ENCODE data around the gene NR4A2. TPM values are rescaled to one million over a fixed set of nuclear protein-coding genes. Genes with fewer than 3 reads are reported as not detected.

NR4A2 gene
- 2.2 TPM for total RNA-seq (ENCODE audit: unreplicated experiment)
- long read RNA-seq, partial matches to known transcripts: 1 of 1 reads
- long read RNA-seq, other reads (novel, unspliced or antisense): 0 of 1 reads

DNA sequence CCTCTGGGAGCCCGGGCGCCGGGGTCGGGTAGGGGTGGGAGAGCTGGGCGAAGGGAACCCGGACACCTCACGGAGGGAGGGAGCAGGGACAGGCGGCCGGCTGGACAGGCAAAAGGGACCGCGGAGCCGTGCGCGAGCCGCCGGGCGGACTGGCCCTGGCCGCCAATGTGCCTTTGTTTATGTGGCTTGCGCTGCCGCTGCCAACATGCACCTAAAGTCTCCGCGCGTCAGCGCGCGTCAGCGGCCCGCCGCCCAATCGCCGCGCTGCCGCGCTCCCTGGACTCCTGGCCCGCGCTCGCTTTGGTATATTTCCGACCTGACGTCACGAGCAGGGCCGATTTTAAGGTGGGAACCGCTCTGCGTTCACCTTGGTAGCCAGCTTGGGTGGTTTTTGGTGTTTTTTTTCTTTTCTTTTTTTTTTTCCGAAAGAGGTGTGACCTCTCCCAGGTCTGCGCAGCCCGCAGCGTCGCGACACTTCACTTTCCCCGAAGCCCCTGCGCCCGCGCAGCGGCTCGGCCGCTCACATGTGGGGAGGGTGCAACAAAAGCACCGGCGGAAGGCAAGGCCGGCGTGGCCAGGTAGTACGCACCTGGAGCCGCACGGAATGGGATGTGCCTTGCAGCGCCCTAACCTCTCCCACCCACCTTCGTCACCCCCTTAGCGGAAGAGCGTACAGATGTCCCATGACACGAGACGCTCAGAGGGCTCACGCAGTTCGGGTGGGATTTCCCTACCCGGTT, at the start of gene NR4A2:
NR4A2 (minus strand) TSS at position 188 of the 740 bp plus-strand sequence. CDS start 2,535 bp downstream, outside the sequence.
- TF ChIP-seq, protein P1, sequence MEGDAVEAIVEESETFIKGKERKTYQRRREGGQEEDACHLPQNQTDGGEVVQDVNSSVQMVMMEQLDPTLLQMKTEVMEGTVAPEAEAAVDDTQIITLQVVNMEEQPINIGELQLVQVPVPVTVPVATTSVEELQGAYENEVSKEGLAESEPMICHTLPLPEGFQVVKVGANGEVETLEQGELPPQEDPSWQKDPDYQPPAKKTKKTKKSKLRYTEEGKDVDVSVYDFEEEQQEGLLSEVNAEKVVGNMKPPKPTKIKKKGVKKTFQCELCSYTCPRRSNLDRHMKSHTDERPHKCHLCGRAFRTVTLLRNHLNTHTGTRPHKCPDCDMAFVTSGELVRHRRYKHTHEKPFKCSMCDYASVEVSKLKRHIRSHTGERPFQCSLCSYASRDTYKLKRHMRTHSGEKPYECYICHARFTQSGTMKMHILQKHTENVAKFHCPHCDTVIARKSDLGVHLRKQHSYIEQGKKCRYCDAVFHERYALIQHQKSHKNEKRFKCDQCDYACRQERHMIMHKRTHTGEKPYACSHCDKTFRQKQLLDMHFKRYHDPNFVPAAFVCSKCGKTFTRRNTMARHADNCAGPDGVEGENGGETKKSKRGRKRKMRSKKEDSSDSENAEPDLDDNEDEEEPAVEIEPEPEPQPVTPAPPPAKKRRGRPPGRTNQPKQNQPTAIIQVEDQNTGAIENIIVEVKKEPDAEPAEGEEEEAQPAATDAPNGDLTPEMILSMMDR (IDR thresholded peaks at IDR 0.05; ENCODE audit: partially characterized antibody, unreplicated experiment): no peak
- peaks cover 4% of the 10 kb centered on the region for H3K36me3 Mint-ChIP-seq (ENCODE audit: unreplicated experiment)
- peak within 1 kb of the TSS; percentile 94 for H3K4me3 Mint-ChIP-seq (ENCODE audit: unreplicated experiment)
- peaks cover 27% of the 10 kb centered on the region for H3K27me3 Mint-ChIP-seq (ENCODE audit: unreplicated experiment)
- H3K4me1 Mint-ChIP-seq (ENCODE audit: low read depth, unreplicated experiment): peaks cover 25% of the 10 kb centered on the region
- H3K27ac Mint-ChIP-seq (ENCODE audit: unreplicated experiment): peak within 1 kb of the TSS; percentile 57
- H3K9me3 Mint-ChIP-seq (ENCODE audit: unreplicated experiment): peaks cover 13% of the 10 kb centered on the region
- DNase-seq: peak; percentile 70

DNA sequence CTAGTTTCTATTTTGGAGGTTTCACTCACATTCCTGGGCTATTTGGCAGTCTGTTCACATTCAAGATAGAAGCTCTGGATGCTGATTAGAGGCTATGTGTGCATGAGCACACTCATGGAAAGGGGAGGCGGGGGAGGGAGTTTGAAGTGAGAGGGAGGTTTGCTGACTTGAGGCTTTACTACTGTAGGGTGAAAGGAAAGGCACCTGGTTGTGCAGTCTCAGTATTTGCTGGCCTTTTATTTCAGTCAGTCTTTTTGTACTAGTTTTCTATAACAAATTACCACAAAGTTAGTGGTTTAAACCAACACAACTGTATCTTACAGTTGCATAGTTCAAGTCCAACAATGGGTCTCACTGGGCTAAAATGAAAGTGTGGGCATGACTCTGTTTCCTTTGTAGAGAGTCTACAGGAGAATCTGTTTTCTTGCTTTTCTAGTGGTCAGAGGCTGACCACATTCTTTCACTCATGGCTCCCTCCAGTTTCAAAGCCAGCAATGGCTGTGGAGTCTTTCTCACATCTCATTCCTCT, 47.7 kb upstream of the NR4A2 start:
- TF ChIP-seq, protein P1 (IDR thresholded peaks at IDR 0.05; ENCODE audit: partially characterized antibody, unreplicated experiment): no peak
- Mint-ChIP-seq H3K27ac (ENCODE audit: unreplicated experiment) (no peak overlapping the region), H3K36me3 (ENCODE audit: unreplicated experiment) (no peaks in the 10 kb centered on the region), H3K4me3 (ENCODE audit: unreplicated experiment) (no peak overlapping the region), H3K27me3 (ENCODE audit: unreplicated experiment) (no peaks in the 10 kb centered on the region), H3K4me1 (ENCODE audit: low read depth, unreplicated experiment) (no peaks in the 10 kb centered on the region), H3K9me3 (ENCODE audit: unreplicated experiment) (no peaks in the 10 kb centered on the region)
- no peak for DNase-seq

DNA sequence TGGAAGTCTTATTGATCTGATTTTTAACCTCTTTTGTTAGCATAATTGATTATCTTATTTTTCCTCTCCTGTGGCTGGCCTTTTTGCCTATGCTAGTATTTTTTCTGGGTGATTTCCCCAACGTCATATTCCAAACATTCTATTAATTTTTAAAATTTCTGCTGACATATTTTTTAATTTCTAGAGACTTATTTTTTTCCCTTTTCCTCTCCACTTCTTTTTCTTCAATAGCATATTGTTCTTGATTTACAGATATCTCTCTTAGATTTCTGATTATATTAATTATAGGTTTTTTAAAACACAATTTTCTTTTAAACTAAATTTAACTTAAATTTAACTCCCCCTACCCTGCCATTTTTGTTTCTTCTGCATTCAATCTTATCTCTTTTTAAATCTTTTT, 47.2 kb upstream of the NR4A2 start:
- H3K27ac Mint-ChIP-seq (ENCODE audit: unreplicated experiment): no peak overlapping the region
- no peaks in the 10 kb centered on the region for H3K9me3 Mint-ChIP-seq (ENCODE audit: unreplicated experiment)
- no peaks in the 10 kb centered on the region for H3K27me3 Mint-ChIP-seq (ENCODE audit: unreplicated experiment)
- TF ChIP-seq, protein P1 (IDR thresholded peaks at IDR 0.05; ENCODE audit: partially characterized antibody, unreplicated experiment): no peak
- H3K36me3 Mint-ChIP-seq (ENCODE audit: unreplicated experiment): peaks cover 3% of the 10 kb centered on the region
- no peaks in the 10 kb centered on the region for H3K4me1 Mint-ChIP-seq (ENCODE audit: low read depth, unreplicated experiment)
- DNase-seq: no peak
- no peak overlapping the region for H3K4me3 Mint-ChIP-seq (ENCODE audit: unreplicated experiment)

DNA sequence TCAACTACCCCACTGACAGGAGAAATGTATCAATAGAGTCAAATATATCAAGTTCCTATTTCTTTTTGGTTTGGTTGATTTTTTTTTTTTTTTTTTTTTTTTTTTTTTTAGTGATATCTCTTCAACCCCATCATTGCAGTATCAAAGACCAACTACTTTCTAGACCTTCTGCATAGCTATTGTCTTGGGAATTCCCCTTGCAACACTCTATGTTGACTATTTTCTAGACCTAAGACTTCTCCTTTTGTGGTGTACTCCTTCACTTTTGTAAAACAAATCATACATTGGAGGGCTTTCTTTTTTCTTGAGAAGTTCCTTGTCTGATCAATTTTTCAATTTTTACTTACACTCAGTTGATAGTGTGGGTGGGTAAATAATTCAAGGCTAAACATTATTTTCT, 46.5 kb upstream of the NR4A2 start:
- TF ChIP-seq, protein P1 (IDR thresholded peaks at IDR 0.05; ENCODE audit: partially characterized antibody, unreplicated experiment): no peak
- Mint-ChIP-seq H3K27me3 (ENCODE audit: unreplicated experiment) (no peaks in the 10 kb centered on the region), H3K27ac (ENCODE audit: unreplicated experiment) (no peak overlapping the region), H3K4me3 (ENCODE audit: unreplicated experiment) (no peak overlapping the region), H3K36me3 (ENCODE audit: unreplicated experiment) (peaks cover 7% of the 10 kb centered on the region), H3K4me1 (ENCODE audit: low read depth, unreplicated experiment) (no peaks in the 10 kb centered on the region), H3K9me3 (ENCODE audit: unreplicated experiment) (no peaks in the 10 kb centered on the region)
- no peak for DNase-seq

DNA sequence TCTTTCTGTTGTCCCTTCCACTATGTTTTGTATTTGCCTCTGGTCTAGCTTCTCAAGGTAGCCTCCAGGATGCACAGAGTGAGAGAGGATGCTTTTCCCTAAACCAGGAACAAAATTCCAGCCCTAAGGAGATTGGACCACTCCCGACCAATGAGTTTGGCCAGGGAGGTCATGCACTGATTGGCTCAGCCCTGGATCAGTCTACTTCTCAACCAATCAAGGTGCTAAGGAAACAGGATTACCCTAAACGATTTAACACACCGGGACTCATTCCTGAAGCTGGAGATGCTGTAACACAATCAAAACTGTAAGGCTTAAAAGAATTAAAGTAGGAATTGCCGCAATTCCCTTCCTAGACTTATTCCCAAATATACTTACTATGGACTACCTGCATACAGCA, 34.2 kb upstream of the NR4A2 start:
- Mint-ChIP-seq H3K27me3 (ENCODE audit: unreplicated experiment) (peaks cover 3% of the 10 kb centered on the region), H3K4me3 (ENCODE audit: unreplicated experiment) (no peak overlapping the region), H3K4me1 (ENCODE audit: low read depth, unreplicated experiment) (no peaks in the 10 kb centered on the region), H3K27ac (ENCODE audit: unreplicated experiment) (no peak overlapping the region), H3K36me3 (ENCODE audit: unreplicated experiment) (peaks cover 7% of the 10 kb centered on the region), H3K9me3 (ENCODE audit: unreplicated experiment) (peaks cover 9% of the 10 kb centered on the region)
- DNase-seq: no peak
- TF ChIP-seq, protein P1 (IDR thresholded peaks at IDR 0.05; ENCODE audit: partially characterized antibody, unreplicated experiment): no peak

Measured in glutamatergic neuron (in vitro differentiated cells).